K562 (cell line): ENCODE results near the gene STK32C. TPM values are rescaled to one million over a fixed set of nuclear protein-coding genes. Genes with fewer than 3 reads are reported as not detected.

Experiments used
- ATAC-seq: fragments of 200-7000 bp; cut with Tn5 transposase; 3 replicates; pipeline ENCODE4 v1.9.1; 2020; ENCODE audit warnings: moderate library complexity
- BruUV-seq: library from RNA; stranded (reverse); fragments of 400-500 nt; replicated peaks from 2 replicates; lab custom pipeline; 2021; lab: Mats Ljungman, UMichigan
- CTCF ChIA-PET: fragments of 300-600 bp; formaldehyde crosslinking; extraction: SDS; loops from one replicate; lab custom pipeline; 2021; ENCODE audit warnings: low intra/inter-chr PET ratio; lab: Yijun Ruan, JAX
- POLR2A ChIA-PET: fragments of 300-600, 350-650 bp; sonication (Branson Sonifier 250); formaldehyde crosslinking; extraction: SDS; loops from one replicate; lab custom pipeline; 2021; ENCODE audit warnings: antibody characterized with exemption, inconsistent platforms; lab: Yijun Ruan, JAX
- DNase-seq, 4 experiments: peaks; one replicate each; pipeline versions ENCODE4 v3.0.0 to v3.0.0-alpha.2; 2011 to 2018; ENCODE audit warnings: low spot score in 3 of 4, mixed read lengths in 3 of 4; ENCODE audit errors: extremely low read depth in 1 of 4
- FAIRE-seq: peaks from 2 replicates; lab custom pipeline; 2011; peaks lifted over from hg19 to GRCh38; lab: Jason Lieb, UNC
- H2AFZ ChIP-seq: 2 replicates; pipeline ENCODE4 v1.6.0; 2011; ENCODE audit warnings: low read depth, low read length, control low read depth, inconsistent platforms
- H3K27ac ChIP-seq: fragments of 200-600 bp; 3 replicates; pipeline ENCODE4 v1.8.0; 2011; ENCODE audit warnings: low read depth, mild to moderate bottlenecking, control low read depth, inconsistent platforms, low read length, moderate library complexity, mixed read lengths; ENCODE audit errors: extremely low read depth
- H3K27me3 ChIP-seq, 2 experiments: fragments of 300-600 bp in 1 of 2; 2 replicates in 1 of 2; 3 replicates in 1 of 2; pipeline versions ENCODE4 v1.6.0 to v1.8.0; 2011; ENCODE audit warnings: inconsistent platforms in 2 of 2, low read length in 2 of 2, mild to moderate bottlenecking in 1 of 2, mixed read lengths in 1 of 2, moderate library complexity in 1 of 2; ENCODE audit not compliant: control insufficient read depth in 2 of 2, insufficient read depth in 2 of 2
- H3K36me3 ChIP-seq: fragments of 300-600 bp; 3 replicates; pipeline ENCODE4 v1.8.0; 2011; ENCODE audit warnings: mild to moderate bottlenecking, low read length, inconsistent platforms; ENCODE audit not compliant: control insufficient read depth, insufficient read depth
- H3K4me1 ChIP-seq, 2 experiments: fragments of 200-600 bp in 1 of 2; replicated peaks in 1 of 2; 2 replicates in 1 of 2; 3 replicates in 1 of 2; pipeline versions ENCODE4 v1.5.1 to v1.8.0; 2011; ENCODE audit warnings: inconsistent platforms in 2 of 2, low read length in 2 of 2, mild to moderate bottlenecking in 1 of 2, mixed read lengths in 1 of 2, moderate library complexity in 1 of 2; ENCODE audit not compliant: control insufficient read depth in 2 of 2, insufficient read depth in 2 of 2
- H3K4me2 ChIP-seq: 2 replicates; pipeline ENCODE4 v1.6.1; 2011; ENCODE audit warnings: low read length, control low read depth, inconsistent platforms, mixed read lengths; ENCODE audit not compliant: insufficient read depth
- H3K4me3 ChIP-seq: fragments of 200-600 bp; sonication (generic), shearing (Covaris generic); 2 replicates; pipeline ENCODE4 v1.5.1; 2016; ENCODE audit warnings: control low read depth, inconsistent platforms
- H3K79me2 ChIP-seq: fragments of 200-600 bp; 3 replicates; pipeline ENCODE4 v1.8.0; 2011; ENCODE audit warnings: low read length, inconsistent platforms; ENCODE audit not compliant: control insufficient read depth, insufficient read depth
- H3K9ac ChIP-seq, 2 experiments: 2 replicates each; pipeline versions ENCODE4 v1.6.0 to v1.6.1; 2011; ENCODE audit warnings: low read depth in 2 of 2, low read length in 2 of 2, control low read depth in 1 of 2, inconsistent platforms in 1 of 2, mild to moderate bottlenecking in 1 of 2, mixed read lengths in 1 of 2; ENCODE audit not compliant: insufficient read depth in 1 of 2
- H3K9me1 ChIP-seq: one replicate; pipeline ENCODE4 v1.6.0; 2011; ENCODE audit warnings: inconsistent platforms, mild to moderate bottlenecking, low read length, moderate library complexity; ENCODE audit not compliant: control insufficient read depth, insufficient read depth
- H3K9me3 ChIP-seq: replicated peaks from 2 replicates; pipeline ENCODE4 v1.5.1; 2011; ENCODE audit warnings: low read depth, low read length, inconsistent platforms; ENCODE audit not compliant: control insufficient read depth, insufficient read depth
- H4K20me1 ChIP-seq: replicated peaks from 2 replicates; pipeline ENCODE4 v1.6.1; 2011; ENCODE audit warnings: low read length, inconsistent platforms, mixed read lengths; ENCODE audit not compliant: control insufficient read depth, insufficient read depth
- CSDE1 ChIP-seq, 2 experiments: fragments of 450-650 bp; IDR thresholded peaks; 2 replicates each; pipeline ENCODE4 v1.6.1; 2016; ENCODE audit warnings: mild to moderate bottlenecking in 1 of 2
- NRF1 ChIP-seq, 2 experiments: fragments of 450-650 bp; IDR thresholded peaks in 1 of 2; conservative IDR thresholded peaks in 1 of 2; 2 replicates each; pipeline ENCODE4 v1.6.1; 2014; ENCODE audit warnings: mild to moderate bottlenecking in 2 of 2
- RFX5 ChIP-seq: IDR thresholded peaks from 2 replicates; pipeline ENCODE4 v1.6.1; 2011; ENCODE audit warnings: low read depth, mild to moderate bottlenecking, improper control_type of control experiment, low read length
- STAT5B ChIP-seq: fragments of 250-450 bp; sonication (Bioruptor Pico); IDR thresholded peaks from 2 replicates; pipeline ENCODE4 v1.8.0; 2021; ENCODE audit warnings: mild to moderate bottlenecking, inconsistent platforms
- ZNF449 ChIP-seq: fragments of 250-450 bp; sonication (Bioruptor Pico); IDR thresholded peaks from 2 replicates; pipeline ENCODE4 v1.8.0; 2022; ENCODE audit warnings: moderate library complexity, mild to moderate bottlenecking, inconsistent platforms
- WGBS: fragments of 100-300 bp; shearing (Covaris generic); methylation state at CpG from one replicate; pipeline ENCODE4 v1.1.6; 2016; ENCODE audit warnings: low coverage, mixed read lengths; ENCODE audit not compliant: insufficient coverage; ENCODE audit errors: missing lambda C conversion rate; 5-methylcytosine and 5-hydroxymethylcytosine counted together
- in situ Hi-C: fragments of 300-500 bp; cut with MboI; formaldehyde crosslinking; loops from 4 replicates; pipeline ENCODE4 v1.15.0; 2018; ENCODE audit warnings: inconsistent platforms, mixed read lengths
- intact Hi-C: fragments of 100-400 bp; cut with micrococcal nuclease; formaldehyde crosslinking; loops from 2 replicates; pipeline ENCODE4 v1.14.2; 2022
- polyA plus RNA-seq, 8 experiments: library from polyadenylated mRNA; depleted of rRNA in 4 of 8; stranded (reverse) in 5 of 8; unstranded in 3 of 8; fragments of >200 nt; fragmentation: Nextera tagmentation in 2 of 8; fragmentation: Illumina TruSeq in 1 of 8; extraction: Ambion mirVana in 2 of 8; extraction: Trizol in 1 of 8; gene quantifications; 2 replicates each; pipeline versions ENCODE4 v1.2.1 to v1.2.3, GENCODE V29; 2011 to 2014; ENCODE audit warnings: inconsistent platforms in 1 of 8, missing spikeins in 1 of 8
- total RNA-seq, 7 experiments: library from RNA; depleted of rRNA in 6 of 7; stranded (reverse); fragments of >200 nt in 6 of 7; fragmentation: Illumina TruSeq in 2 of 7; extraction: Trizol in 2 of 7; gene quantifications; 2 replicates each; pipeline versions ENCODE4 v1.2.1 to v1.2.3, GENCODE V29; 2011 to 2021; ENCODE audit warnings: low replicate concordance in 1 of 7

STK32C gene
- total and polyA plus RNA-seq, 9 of the 15 experiments (the other 6 are each of a cell fraction or from before 2014, with no cell fraction given): 1.5 to 20.9 (median 6.5) TPM

- intact Hi-C loops (no loop called here), in situ Hi-C loops (no loop called here)
- no peak for ATAC-seq
- no TSS peak for BruUV-seq
- Histone ChIP-seq H3K27ac (no peak overlapping the region), H3K4me2 (no peak overlapping the region), H3K9me3 (no peaks in the 10 kb centered on the region), H2AFZ (no peak overlapping the region), H3K36me3 (no peaks in the 10 kb centered on the region), H3K9ac (no peak overlapping the region), H4K20me1 (peaks cover 5% of the 10 kb centered on the region; the same call in 1 of the 2 replicates), H3K27me3 (peaks cover 2 to 55% of the 10 kb centered on the region in 2 experiments; a peak in 4 of 5 replicates), H3K9me1 (no peaks in the 10 kb centered on the region), H3K4me3 (no peak overlapping the region), H3K79me2 (no peaks in the 10 kb centered on the region), H3K4me1 (peaks cover 0 to 22% of the 10 kb centered on the region in 2 experiments; a peak in 3 of 5 replicates)
- WGBS: 6% methylated on average over 11 of the region's 17 CpGs
- DNase-seq: no peak
- ChIA-PET POLR2A (interaction anchor here (0.5 to 0.6 kb wide), 2 partner anchors 439 to 765 kb away, joined by 3 read pairs; no protein-coding TSS in a partner anchor), CTCF (no interaction called here)
- TF ChIP-seq NRF1 (conservative IDR thresholded peaks at IDR 0.05 in 1 of 2, IDR thresholded peaks at IDR 0.05 in 1 of 2) (no peak), STAT5B (CRISPR knock-in tag) (no peak), ZNF449 (CRISPR knock-in tag) (no peak), RFX5 (no peak), CSDE1 (IDR thresholded peaks at IDR 0.05) (no peak)
- no peak for FAIRE-seq
Observed at GRCh38 chr10:132167976-132168375, 139.8 kb downstream of the STK32C start.
